Measurements from ENCODE around the gene KIFAP3.

KIFAP3 gene

DNA sequence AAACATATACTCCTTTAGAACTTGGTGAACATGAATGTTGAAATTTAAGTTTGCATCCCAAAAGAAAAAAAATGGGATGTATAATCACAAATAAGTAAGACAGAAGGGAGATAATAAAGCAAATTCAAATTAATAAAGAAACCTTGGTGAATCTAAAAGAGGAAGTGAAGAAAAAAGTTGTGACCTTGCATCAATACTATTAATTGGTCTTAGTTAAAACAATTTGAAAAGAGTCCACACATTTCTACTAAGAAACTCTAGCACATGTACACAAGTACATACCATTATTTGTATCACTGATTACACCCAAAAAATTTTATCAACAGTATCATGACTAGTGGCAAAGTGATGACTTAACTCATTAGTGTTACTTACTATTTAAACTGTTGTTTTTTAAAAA is 100.4 kb downstream of the KIFAP3 start:
- no peak for DNase-seq

DNA sequence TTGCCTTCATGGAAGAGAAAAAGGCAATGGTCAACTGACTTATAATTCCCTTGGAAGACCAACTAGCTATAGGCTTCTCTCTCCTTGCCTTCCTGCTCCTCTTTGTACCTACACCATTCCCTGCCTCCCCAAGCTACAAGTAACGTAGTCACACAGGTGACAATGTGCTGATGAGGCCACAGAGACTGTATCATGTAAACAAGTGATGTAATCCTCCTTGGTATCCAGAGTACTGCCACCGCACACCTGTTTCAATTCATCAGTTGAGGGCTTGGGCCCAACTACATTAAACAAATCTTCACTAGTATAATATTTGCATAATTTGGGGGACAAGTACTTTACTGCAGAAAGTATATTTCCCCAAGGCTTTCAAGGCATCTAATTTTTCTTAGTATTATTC is 104.4 kb downstream of the KIFAP3 start:
- DNase-seq: no peak

DNA sequence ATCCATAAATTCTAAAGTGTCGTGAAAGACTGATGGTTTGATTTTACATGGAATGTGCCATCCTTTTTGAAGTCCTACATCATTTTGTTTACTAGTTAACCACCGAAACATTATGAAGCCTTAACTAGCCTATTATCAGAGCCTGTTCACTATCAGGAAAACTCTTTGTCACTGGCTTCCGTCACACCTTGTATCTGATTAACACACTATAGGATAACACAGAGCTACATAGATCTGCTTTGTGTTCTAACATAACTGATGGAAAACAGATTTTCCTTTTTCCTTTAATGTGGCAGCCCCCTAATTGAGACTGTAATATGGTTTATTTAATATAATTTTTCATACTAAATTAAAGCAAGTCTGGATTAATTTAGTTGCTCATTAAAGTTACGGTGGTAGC is 106.3 kb downstream of the KIFAP3 start:
- DNase-seq: no peak

DNA sequence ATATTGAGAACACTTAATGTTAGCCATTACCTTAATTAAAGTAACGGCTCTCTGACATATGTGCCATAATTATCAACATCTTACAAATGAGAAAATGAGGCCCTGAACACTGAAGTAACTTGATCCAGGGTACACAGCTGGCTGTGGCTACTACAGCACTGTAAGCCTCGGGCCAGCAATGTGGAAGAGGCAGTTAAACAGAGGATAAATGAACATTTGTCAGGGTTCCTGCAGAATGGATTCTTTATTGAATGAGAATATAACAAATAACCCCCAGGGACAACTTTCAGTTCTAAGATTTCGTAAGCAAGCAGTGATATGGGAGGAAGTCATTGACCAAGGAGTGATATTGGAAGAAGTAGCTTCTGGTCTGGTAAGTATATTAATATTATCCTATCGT is 110.3 kb downstream of the KIFAP3 start:
- DNase-seq: no peak

DNA sequence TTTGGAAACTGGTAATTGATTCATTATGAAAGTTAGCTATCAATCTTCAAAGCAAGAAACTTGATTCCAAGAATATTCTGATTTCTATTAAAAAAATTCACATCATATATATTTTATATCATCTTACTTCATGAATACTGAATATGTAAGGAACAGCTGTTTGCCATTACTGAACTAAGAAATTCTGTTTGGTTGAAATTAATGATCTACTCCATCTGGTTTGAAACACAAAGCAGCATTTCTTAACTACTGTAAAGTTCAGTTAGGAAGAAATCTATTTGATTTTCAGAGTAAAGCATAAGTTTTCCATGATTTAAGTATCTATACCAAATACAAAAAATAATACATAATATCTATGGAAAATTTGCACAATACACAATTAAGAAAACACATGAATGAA is 114.8 kb downstream of the KIFAP3 start:
- DNase-seq: no peak

DNA sequence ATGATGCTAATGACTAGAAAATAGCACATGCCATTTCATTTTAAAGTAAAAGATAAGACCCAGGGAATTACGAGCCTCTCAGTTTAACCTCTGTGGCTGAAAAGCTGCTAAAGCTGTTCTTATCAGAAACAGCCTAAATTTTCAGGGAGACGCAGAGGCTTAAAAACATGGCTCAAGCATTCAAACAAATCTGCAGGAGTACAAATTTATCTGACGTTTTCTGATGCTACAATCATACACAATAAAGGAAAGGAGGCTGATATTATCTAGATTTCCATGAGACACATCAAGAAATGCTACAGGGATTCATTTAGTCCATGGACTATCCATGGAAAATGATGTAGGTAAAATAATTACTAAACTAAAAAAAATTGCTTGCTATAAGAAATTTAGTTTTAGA is 115.5 kb downstream of the KIFAP3 start:
- no peak for DNase-seq

DNA sequence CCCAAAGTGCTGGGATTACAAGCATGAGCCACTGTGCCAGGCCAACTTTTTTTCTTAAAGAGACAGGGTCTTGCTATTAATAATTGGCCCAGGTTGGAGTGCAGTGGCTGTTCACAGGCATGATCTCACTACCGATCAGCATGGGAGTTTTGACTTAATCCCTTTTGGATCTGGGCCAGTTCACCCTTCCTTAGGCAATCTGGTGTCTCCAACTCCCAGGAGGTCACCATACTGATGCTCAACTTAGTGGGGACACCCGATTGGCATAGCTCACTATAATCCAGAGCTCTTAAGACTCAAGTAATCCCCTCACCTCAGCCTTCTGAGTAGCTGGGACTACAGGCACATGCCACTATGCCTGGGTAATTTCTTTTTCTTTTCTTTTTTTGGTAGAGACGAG is 116.6 kb downstream of the KIFAP3 start:
- no peak for DNase-seq

DNA sequence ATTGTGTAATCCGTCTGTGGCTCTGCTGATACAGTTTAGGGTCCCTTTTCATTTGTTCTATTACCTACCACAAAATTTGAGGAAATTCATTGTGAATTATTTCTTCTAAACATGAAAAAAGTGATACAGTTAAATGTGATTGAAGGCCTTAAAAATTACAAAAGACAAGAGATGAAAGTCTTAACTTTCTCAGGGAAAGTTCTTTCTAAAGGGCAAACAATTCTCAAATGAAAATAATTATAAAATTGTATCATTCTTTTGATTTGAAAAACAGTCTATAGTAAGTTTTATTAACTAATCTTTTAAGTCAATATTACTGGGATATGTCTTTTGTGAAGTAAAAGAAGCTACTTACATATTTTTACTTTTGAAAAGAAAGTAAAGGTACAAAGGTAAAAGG is 123.4 kb downstream of the KIFAP3 start:
- no peak for DNase-seq

DNA sequence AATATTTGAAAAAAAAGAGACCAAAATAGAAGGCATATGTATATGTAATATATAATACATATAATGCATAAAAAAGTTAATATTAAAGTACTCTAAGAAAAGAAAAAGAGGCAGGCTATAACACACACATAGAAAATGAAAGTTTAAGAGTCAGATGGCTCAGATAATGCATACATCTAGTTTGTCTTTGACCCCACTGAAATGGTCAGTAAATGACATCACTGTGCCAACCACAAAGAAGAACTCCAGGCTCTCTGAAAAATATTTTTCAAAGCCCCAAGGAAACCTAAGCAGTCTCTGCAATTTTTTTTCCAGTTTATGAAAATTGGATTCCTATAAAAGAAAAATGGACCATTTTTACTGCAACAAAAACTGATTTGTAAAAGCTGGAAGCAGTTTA is 125.4 kb downstream of the KIFAP3 start:
- no peak for DNase-seq

DNA sequence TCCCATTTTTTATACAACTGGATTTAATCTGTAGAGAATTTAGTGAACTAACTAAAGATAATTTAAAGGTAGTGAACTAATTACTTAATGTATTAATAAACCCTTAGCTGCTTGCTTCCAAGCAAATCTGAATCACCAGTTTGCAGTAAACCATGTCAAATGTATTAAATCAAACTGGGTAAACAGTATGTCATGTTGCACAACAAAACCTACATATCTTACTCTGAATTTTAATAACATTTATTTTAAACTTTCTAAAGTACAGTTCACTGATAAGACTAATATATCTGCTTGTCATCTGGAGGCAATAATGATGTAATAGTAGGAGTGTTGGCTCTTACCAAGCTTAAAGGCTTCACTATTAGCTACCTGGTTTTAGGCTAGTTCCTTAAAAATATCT is 128.3 kb downstream of the KIFAP3 start:
- no peak for DNase-seq

DNA sequence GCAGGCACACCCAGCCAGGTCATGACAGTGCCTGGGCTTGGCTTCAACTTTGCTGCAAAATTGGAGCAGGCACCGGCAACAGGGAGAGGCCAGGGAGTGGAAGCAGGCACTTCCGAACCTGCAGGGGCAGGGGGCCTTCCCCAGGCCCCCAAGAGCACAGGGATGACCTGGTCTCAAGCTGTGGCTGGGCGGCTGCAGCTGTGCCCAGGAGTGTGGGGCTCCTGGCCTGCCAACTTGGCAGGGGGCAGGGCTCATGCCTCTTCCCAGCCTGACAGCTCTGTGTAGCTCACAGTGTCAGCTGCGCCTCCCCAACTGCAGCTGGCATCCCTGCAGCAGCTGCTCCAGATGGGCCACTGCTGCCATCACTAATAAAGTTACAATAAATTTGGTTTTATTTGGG is 129.3 kb downstream of the KIFAP3 start:
- no peak for DNase-seq

DNA sequence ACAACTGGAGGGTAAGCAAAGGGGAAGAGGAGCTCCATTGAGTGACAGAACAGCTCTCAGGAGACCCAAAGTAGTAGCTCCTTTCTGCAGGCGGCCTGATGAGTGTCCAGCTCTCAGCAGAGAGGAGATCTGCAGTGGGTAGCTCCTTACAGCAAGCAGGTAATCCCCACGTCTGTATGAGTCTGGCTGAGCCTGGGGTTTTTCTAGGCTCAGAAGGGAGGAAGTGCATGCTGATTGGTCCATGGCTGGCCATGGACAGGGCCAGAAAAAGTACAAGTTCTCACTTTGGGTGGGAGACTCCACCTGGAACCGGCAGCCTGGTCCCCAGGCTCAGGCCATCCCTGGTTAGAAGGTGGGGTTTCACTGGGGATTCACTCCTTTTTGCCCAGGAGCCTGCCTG is 129.9 kb downstream of the KIFAP3 start:
- no peak for DNase-seq

DNA sequence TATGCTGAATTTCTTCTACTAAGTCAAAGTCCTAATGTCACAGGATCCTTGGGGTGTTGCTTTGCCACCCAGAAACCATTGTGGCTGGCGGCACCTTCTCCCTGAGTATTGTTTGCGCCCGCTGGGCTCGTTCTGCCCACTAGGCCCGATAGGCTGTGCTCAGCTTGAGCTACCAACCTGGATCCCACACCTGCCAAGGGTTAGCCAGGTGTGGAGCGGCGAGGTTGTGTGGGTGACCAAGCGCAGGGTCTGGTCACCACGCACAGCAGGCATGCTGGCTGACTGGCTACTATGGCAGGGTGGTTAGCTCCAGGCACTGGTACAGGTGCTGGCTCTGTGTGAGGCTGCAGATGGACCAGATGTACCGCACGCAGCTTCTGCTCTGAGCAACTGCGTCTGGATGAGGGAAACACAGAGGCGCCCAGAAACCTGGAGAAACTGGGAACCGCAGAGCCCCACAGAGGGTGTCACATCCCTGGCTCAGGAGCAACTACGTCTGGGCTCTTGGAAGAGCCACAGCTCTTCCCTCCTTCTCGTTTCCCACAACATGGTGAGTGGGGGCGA is 130.4 kb downstream of the KIFAP3 start:
- no peak for DNase-seq

DNA sequence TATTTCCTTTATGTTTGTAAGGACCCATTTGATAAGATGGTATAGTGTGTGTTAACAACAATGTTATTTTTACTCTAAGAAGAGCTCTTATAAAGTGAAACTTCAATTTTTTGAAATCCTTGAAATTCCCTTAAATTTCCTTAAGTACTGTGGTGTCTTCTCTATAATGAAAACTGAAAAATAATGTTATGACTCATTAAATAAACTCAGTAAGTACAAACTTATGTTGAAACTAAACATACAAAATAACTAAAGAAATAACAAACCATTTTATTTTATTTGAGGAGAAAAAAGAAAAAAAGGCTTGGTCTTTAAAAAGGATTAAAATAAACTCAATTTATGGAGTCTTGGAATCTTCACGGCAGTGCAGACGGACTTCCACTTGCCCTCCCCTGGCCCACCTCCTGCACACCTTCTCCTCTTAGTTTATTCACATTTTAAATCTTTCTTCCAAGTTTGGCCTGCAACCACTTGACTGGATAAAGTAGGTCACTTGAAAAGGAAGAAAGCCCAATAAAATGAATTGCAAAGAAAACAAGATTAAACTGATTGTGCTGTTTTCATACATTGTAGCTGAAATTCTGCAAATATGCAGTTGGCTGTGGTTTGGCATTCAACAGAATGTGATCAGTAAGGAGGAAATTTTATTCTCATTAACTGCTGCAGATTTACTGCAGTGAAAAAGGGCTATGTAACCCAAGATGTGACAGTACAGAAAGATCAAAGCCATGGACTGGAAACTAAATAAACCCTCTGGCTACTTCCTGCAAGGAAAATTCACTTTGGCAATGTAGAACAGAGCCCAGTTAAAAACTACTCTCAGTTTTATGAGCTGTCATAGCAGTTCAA is 132.3 kb downstream of the KIFAP3 start:
- no peak for DNase-seq

DNA sequence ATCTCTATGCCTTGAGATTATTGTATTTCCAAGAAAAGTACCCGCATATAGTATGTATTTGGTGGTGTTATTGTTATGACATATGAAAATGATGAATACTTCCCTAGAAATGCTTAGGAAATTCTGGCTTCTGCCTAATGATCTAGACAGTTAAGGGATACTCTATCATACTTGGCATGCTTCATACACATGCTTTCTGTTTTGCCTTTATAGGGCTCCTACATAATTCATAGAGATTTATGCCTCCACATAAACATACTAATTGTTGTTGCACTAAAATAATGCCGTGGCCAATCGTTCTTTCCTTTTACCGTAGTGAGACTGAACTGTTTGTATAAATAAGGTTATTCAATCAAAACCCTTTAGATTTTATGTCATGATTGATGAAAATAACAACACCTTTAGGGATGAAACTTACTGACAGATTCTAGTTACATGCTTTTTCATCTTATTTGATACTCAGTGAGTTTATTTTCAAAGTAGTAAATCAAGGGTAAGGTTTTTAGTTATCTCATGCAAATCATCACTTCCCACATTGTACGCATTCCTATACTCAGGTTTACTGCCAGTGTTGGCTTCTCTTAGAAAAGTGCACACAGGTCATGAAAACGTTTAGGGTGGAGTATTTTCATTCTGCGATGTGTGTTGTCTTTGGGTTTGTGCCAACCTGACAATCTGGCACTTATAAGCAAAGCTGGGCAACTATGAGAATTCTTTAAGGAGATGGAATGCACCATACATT is 140.3 kb downstream of the KIFAP3 start:
- no peak for DNase-seq

DNA sequence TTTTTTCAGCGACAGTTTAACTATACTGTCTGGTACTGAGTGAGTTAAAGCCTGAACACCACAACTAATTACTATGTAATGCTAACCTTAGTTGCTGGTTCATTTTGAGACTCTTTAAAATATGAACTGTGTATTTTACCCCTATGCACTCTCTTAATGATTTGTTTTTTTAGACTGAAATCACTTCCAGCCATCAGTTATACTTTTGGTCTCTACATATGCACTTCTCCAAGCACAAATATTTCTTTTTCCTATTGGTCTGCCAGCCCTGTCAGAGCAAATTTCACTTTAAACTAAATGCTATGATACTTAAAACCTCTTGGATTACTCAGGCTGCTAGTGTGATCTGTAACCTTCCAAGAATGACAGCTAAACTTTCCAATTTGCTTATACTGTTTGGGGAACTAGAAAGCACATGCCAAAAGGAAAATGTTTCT is 142.7 kb downstream of the KIFAP3 start:
- no peak for DNase-seq

DNA sequence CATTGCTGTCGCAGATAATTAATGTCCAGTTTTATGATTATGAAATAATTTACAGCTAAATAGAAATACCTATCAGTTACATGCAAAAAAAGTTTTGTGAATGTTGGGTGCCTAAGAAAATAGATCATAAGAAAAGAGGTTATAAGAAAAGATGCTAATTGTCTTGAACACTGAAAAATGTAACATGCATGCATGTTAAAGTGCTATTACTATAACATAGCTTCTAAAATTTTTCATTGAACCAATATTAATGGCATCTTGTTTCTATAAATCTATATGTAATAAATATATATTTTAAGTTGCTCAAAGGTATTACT is 145.3 kb downstream of the KIFAP3 start:
- DNase-seq: no peak

DNA sequence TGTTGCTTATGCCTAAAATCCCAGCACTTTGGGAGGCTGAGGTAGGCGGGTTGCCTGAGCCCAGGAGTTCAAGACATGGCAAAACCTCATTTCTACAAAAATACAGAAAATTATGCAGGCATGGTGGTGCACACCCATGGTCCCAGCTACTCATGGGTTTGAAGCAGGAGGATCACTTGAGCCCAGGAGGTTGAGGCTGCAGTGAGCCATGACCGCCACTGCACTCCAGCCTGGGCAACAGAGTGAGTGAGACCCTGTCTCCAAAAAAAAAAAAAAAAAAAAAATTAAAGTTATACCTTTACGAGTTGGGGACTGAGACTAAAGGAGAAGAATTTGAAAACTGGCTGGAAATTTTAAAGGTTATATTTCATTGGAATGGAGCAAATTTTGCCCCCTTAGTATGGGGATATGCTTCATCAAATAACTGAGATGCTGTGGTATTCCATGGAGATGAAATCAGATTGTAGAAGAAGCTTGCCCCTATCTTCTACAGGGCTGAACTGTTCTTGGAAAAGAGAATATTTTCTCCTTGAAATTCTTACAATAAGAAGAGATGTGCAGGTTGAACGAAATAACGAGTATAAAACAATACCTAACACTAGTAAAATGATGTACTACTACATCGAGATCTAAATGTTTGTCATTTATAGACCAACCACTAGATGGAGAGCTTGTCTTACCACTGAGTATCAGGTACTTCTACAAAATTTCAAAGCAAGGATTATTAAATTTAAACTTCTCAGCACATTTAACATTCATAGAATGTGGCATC is 145.9 kb downstream of the KIFAP3 start:
- peak; percentile 41 for DNase-seq

DNA sequence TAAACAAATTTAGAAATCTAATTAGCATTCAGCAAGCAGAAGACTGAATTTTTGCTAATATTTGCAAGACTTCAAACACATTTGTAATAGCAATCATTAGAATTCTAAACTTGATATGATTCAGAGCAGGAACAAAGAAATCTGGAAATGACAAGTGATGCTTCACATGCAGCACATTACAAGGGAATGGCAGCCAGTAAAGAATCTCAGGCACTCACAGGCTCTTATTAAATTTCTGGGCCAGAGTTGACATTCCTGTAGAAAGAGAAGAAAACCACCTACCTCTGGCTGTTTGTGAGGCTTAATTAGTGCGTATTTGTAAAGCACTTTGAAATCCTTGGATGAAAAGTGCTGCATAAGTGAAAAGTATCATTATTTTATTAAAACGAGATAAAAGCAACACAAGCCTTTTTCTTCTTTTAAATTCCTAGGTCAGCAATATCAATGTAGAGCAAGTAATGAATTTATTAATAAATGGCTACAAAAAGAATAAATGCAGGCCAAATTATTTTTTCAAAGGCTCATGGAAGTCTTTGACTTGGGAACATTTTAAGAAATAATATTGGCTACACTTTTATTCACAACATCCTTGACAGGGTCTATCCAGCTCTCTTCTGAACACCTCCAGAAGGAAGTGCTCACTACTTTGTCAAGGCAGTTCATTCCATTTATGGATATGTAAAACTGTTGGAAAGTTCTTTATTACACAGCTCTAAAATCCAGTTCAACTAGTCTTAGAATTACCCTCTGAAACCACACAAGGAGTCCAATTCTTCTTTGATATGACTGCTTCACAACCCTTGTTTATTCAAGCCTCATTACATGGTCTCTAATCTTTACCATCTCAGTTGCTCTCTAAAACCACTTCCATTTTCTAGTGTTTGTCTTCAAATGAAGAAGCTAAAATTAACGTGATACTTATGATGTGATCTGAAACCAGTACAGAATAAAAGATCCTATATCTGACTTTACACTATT is 148.7 kb downstream of the KIFAP3 start:
- no peak for DNase-seq

DNA sequence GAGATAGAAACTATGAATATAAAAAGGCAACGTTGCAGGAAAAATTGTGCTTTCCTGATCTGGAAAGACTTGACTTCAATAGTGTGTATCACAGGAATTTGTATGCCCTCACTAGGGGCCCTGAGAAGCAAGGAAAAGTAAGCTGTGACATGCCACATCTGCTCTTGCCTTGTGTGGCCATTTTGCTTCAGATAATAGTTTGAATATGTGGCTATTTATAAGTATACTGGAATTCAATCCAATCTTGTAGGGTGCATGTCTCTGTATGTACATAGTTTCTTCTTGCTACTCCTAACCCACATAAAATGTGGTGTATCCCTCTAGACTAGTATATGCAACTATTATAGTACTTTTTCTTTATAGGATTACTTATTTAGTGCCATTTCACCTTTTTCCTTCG is 149.7 kb downstream of the KIFAP3 start:
- no peak for DNase-seq

DNA sequence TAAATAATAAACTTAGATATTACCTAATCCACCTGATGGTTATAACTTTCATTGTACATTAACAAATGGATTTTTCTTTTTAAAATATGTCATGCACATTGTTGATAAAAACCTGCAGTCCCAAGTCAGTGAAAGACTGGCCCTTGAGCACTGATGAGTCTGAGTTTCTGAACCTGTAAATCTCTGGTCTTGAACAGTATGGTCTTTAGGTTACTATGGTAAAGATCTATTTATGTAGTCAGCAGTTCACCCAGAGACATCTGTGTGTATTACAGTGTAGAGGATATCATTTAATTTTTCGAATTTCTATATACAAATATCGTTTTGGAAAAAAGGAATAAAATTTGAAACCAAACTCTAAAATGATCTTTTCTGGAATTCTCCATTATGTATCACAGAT is 150.4 kb downstream of the KIFAP3 start:
- no peak for DNase-seq

DNA sequence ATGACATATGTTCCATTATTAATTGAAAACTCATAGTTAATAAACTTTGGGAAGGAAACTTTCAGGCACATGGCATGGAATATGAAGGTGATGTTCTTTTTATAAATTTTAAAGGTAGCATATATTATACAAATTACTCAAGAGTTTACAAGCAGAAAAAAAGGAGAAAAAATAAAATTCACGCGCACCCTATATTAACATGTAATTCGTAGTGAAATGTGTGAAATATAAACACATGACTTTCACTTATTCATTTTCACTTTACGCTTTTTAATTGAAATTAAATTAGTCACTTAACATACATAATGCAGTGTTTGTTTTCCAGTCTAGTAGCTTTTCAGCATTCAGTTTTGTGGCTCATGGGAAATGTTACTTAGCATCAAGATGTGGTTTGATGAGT is 153.4 kb downstream of the KIFAP3 start:
- DNase-seq: no peak
